Renal cortical epithelial cell (primary cell): ENCODE measurements around the gene ATP5F1E. TPM values are rescaled to one million over a fixed set of nuclear protein-coding genes. Genes with fewer than 3 reads are reported as not detected.

ENCODE experiments used
- total RNA-seq: library from RNA; depleted of rRNA; stranded (reverse); fragments of >200 nt; gene quantifications from 2 replicates; pipeline ENCODE4 v1.2.3, GENCODE V29; 2014

Gene ATP5F1E
- total RNA-seq, 1 donor from 2014 or later, result 22.2 TPM

Other genes with a start within 250 kb of the ATP5F1E start
- gene GNAS-AS1, start 181.4 kb downstream of the ATP5F1E start, total RNA-seq, result under 0.01 and 0.65 TPM in 2 replicates
- gene GNAS, start 179.6 kb downstream of the ATP5F1E start, total RNA-seq, result 297 and 1,165 TPM in 2 replicates
- gene NELFCD, start 51.1 kb downstream of the ATP5F1E start, total RNA-seq, result 48.4 and 107 TPM in 2 replicates
- 244 and 387 TPM in 2 replicates for gene CTSZ, start 25.1 kb downstream of the ATP5F1E start, total RNA-seq
- not detected in 2 replicates for gene TUBB1, start 12.9 kb downstream of the ATP5F1E start, total RNA-seq
- 86.5 and 133 TPM in 2 replicates for gene PRELID3B, start 10.5 kb upstream of the ATP5F1E start, total RNA-seq
- not detected in 2 replicates for gene ZNF831, start 131.5 kb upstream of the ATP5F1E start, total RNA-seq